GM12878 (cell line): ENCODE measurements around the gene LFNG. TPM values are rescaled to one million over a fixed set of nuclear protein-coding genes. Genes with fewer than 3 reads are reported as not detected.
A peak's percentile ranks its signal among the peaks of the same experiment; 100 is the strongest.

Source experiments
- ATAC-seq: fragments of 200-7000 bp; cut with Tn5 transposase; 3 replicates; pipeline ENCODE4 v1.9.1; 2020; ENCODE audit warnings: mild to moderate bottlenecking, moderate library complexity
- BruUV-seq: library from RNA; stranded (reverse); fragments of 400-500 nt; replicated peaks from 2 replicates; lab custom pipeline; 2021; lab: Mats Ljungman, UMichigan
- CTCF ChIA-PET: fragments of 300-600 bp; sonication (Branson Sonifier 250); formaldehyde crosslinking; extraction: SDS; loops from one replicate; lab custom pipeline; 2021; ENCODE audit warnings: inconsistent platforms; lab: Yijun Ruan, JAX
- POLR2A ChIA-PET: fragments of 350-600 bp; formaldehyde crosslinking; extraction: SDS; loops from one replicate; lab custom pipeline; 2021; ENCODE audit warnings: inconsistent platforms; lab: Charles Lee
- RAD21 ChIA-PET: fragments of 300-600 bp; sonication (Branson Sonifier 250); formaldehyde crosslinking; loops from one replicate; lab custom pipeline; 2023; ENCODE audit warnings: antibody characterized with exemption; ENCODE audit not compliant: unreplicated experiment; lab: Charles Lee
- SMC1A ChIA-PET: fragments of 300-600 bp; sonication (Branson Sonifier 250); formaldehyde crosslinking; loops from one replicate; lab custom pipeline; 2023; ENCODE audit not compliant: unreplicated experiment, uncharacterized antibody; lab: Charles Lee
- DNase-seq: peaks from one replicate; pipeline ENCODE4 v3.0.0-alpha.2; 2011; ENCODE audit warnings: low read depth, low spot score
- FAIRE-seq: peaks from 3 replicates; lab custom pipeline; 2011; peaks lifted over from hg19 to GRCh38; lab: Jason Lieb, UNC
- H2AFZ ChIP-seq: 2 replicates; pipeline ENCODE4 v1.6.0; 2011; ENCODE audit warnings: low read depth, low read length, control low read depth; ENCODE audit not compliant: control insufficient read depth
- H3K27ac ChIP-seq: 2 replicates; pipeline ENCODE4 v1.5.1; 2011; ENCODE audit warnings: control low read depth; ENCODE audit not compliant: control insufficient read depth, insufficient read depth
- H3K27me3 ChIP-seq, 2 experiments: replicated peaks in 1 of 2; 2 replicates each; pipeline versions ENCODE4 v1.6.0 to v1.6.1; 2011; ENCODE audit warnings: low read length in 1 of 2; ENCODE audit not compliant: control insufficient read depth in 2 of 2, insufficient read depth in 2 of 2
- H3K36me3 ChIP-seq, 2 experiments: 2 replicates each; pipeline ENCODE4 v1.5.1; 2011; ENCODE audit warnings: low read length in 1 of 2; ENCODE audit not compliant: control insufficient read depth in 2 of 2, insufficient read depth in 2 of 2
- H3K4me1 ChIP-seq: 2 replicates; pipeline ENCODE4 v1.6.1; 2011; ENCODE audit warnings: mild to moderate bottlenecking, low read length, moderate library complexity, mixed read lengths; ENCODE audit not compliant: control insufficient read depth, insufficient read depth
- H3K4me2 ChIP-seq: 2 replicates; pipeline ENCODE4 v1.6.0; 2011; ENCODE audit warnings: control low read depth; ENCODE audit not compliant: control insufficient read depth, insufficient read depth
- H3K4me3 ChIP-seq: fragments of 200-600 bp; sonication (generic); 2 replicates; pipeline ENCODE4 v1.5.1; 2016
- H3K79me2 ChIP-seq: 2 replicates; pipeline ENCODE4 v1.6.0; 2011; ENCODE audit warnings: low read length; ENCODE audit not compliant: control insufficient read depth, insufficient read depth
- H3K9ac ChIP-seq: 2 replicates; pipeline ENCODE4 v1.8.0; 2011; ENCODE audit warnings: low read length, control low read depth, mixed read lengths; ENCODE audit not compliant: control insufficient read depth, insufficient read depth
- H3K9me3 ChIP-seq: replicated peaks from 3 replicates; pipeline ENCODE4 v1.5.1; 2011; ENCODE audit warnings: mild to moderate bottlenecking, low read length; ENCODE audit not compliant: control insufficient read depth, insufficient read depth
- H4K20me1 ChIP-seq: 2 replicates; pipeline ENCODE4 v1.6.0; 2011; ENCODE audit not compliant: control insufficient read depth, insufficient read depth
- BHLHE40 ChIP-seq, 2 experiments: fragments of 450-650 bp in 1 of 2; IDR thresholded peaks; 2 replicates each; pipeline ENCODE4 v1.6.1; 2011 to 2017; ENCODE audit warnings: low read depth in 2 of 2, borderline replicate concordance in 1 of 2, improper control_type of control experiment in 1 of 2, low read length in 1 of 2, mild to moderate bottlenecking in 1 of 2
- BMI1 ChIP-seq: fragments of 450-650 bp; IDR thresholded peaks from 2 replicates; pipeline ENCODE4 v1.6.1; 2016; ENCODE audit warnings: mild to moderate bottlenecking, moderate library complexity, borderline replicate concordance
- EZH2 ChIP-seq: IDR thresholded peaks from 2 replicates; pipeline ENCODE4 v1.6.1; 2012; ENCODE audit warnings: low read depth, mild to moderate bottlenecking, control low read depth, inconsistent platforms, low read length, borderline replicate concordance; ENCODE audit not compliant: control insufficient read depth
- HDGF ChIP-seq: fragments of 450-650 bp; IDR thresholded peaks from 2 replicates; pipeline ENCODE4 v1.6.1; 2016; ENCODE audit warnings: antibody characterized with exemption
- MEF2B ChIP-seq: fragments of 450-650 bp; IDR thresholded peaks from 2 replicates; pipeline ENCODE4 v1.6.1; 2018; ENCODE audit warnings: mild to moderate bottlenecking, moderate library complexity; ENCODE audit not compliant: partially characterized antibody, poor library complexity, severe bottlenecking
- NBN ChIP-seq: fragments of 450-650 bp; IDR thresholded peaks from 2 replicates; pipeline ENCODE4 v1.6.1; 2016
- SIX5 ChIP-seq: IDR thresholded peaks from 2 replicates; pipeline ENCODE4 v1.6.1; 2011; ENCODE audit warnings: mild to moderate bottlenecking, low read depth, low read length, moderate library complexity; ENCODE audit not compliant: severe bottlenecking
- SP1 ChIP-seq: IDR thresholded peaks from one replicate; pipeline ENCODE4 v1.6.1; 2011; ENCODE audit warnings: low read depth, low read length
- TAF1 ChIP-seq: IDR thresholded peaks from 2 replicates; pipeline ENCODE4 v1.6.1; 2011; ENCODE audit warnings: mild to moderate bottlenecking, low read depth, low read length, borderline replicate concordance
- ZNF384 ChIP-seq: IDR thresholded peaks from 2 replicates; pipeline ENCODE4 v1.6.1; 2012; ENCODE audit warnings: low read depth, mild to moderate bottlenecking, low read length, improper control_type of control experiment, borderline replicate concordance
- WGBS: methylation state at CpG from one replicate; pipeline ENCODE4 v1.1.6; 2016; ENCODE audit warnings: low lambda C conversion rate; ENCODE audit not compliant: insufficient replicate concordance, insufficient coverage; ENCODE audit errors: missing lambda C conversion rate; 5-methylcytosine and 5-hydroxymethylcytosine counted together
- in situ Hi-C: fragments of 300-500 bp; cut with MboI; formaldehyde crosslinking; loops from 9 replicates; pipeline ENCODE4 v1.14.3; 2018; ENCODE audit warnings: mixed read lengths
- intact Hi-C: fragments of 100-400 bp; cut with micrococcal nuclease; formaldehyde crosslinking; loops from one replicate; pipeline ENCODE4 v1.14.2; 2022; ENCODE audit not compliant: unreplicated experiment
- polyA plus RNA-seq, 11 experiments: library from polyadenylated mRNA; depleted of rRNA in 4 of 11; unstranded in 6 of 11; stranded (reverse) in 5 of 11; fragments of >200 nt; fragmentation: Nextera tagmentation in 4 of 11; fragmentation: Illumina TruSeq in 1 of 11; extraction: Ambion mirVana in 4 of 11; extraction: Trizol in 1 of 11; gene quantifications; 1 replicate in 1 of 11; 2 replicates in 10 of 11; pipeline versions ENCODE4 v1.2.1 to v1.2.3, GENCODE V29; 2011 to 2016; ENCODE audit warnings: inconsistent platforms in 2 of 11, missing spikeins in 2 of 11, low read depth in 1 of 11
- total RNA-seq, 4 experiments: library from RNA; depleted of rRNA in 3 of 4; stranded (reverse); fragments of >200 nt in 3 of 4; fragmentation: Illumina TruSeq in 1 of 4; extraction: Trizol in 1 of 4; gene quantifications; 2 replicates each; pipeline versions ENCODE4 v1.2.1 to v1.2.3, GENCODE V29; 2013 to 2021
- TF ChIP-seq, protein P1 (sequence below), 3 experiments: IDR thresholded peaks in 2 of 3; conservative IDR thresholded peaks in 1 of 3; 2 replicates each; pipeline ENCODE4 v1.5.1; 2011; ENCODE audit warnings: low read depth in 3 of 3, low read length in 3 of 3, mild to moderate bottlenecking in 3 of 3, control low read depth in 2 of 3, moderate library complexity in 2 of 3, inconsistent platforms in 1 of 3, mixed read lengths in 1 of 3; ENCODE audit not compliant: control insufficient read depth in 2 of 3, insufficient read depth in 1 of 3; ENCODE audit errors: extremely low read depth in 1 of 3

LFNG gene
- total and polyA plus RNA-seq, 10 of the 15 experiments (the other 5 are each of a cell fraction or from before 2014, with no cell fraction given): 0.09 to 0.68 (median 0.33) TPM; not detected in 2

- Histone ChIP-seq H3K4me1 (peaks cover 21% of the 10 kb centered on the region), H4K20me1 (no peaks in the 10 kb centered on the region), H3K4me2 (peak overlapping the region; percentile 94), H3K27me3 (peaks cover 0 to 11% of the 10 kb centered on the region in 2 experiments; a peak in 3 of 4 replicates), H3K4me3 (peak overlapping the region; percentile 58; the same call in 1 of the 2 replicates), H3K27ac (no peak overlapping the region), H3K79me2 (no peaks in the 10 kb centered on the region), H3K36me3 (no peaks in the 10 kb centered on the region), H3K9ac (no peak overlapping the region; the same call in 1 of the 2 replicates), H2AFZ (peak overlapping the region; percentile 80), H3K9me3 (no peaks in the 10 kb centered on the region)
- in situ Hi-C loops (no loop called here), intact Hi-C loops (no loop called here)
- SMC1A ChIA-PET: no interaction called here
- RAD21 ChIA-PET: no interaction called here
- POLR2A ChIA-PET: no interaction called here
- no peak for ATAC-seq
- BruUV-seq: no TSS peak
- CTCF ChIA-PET: no interaction called here
- WGBS: 15% methylated on average over 19 of the region's 41 CpGs
- FAIRE-seq: no peak
- no peak for DNase-seq
- 0 out of 2 replicates have a peak, but pooled peaks have one; percentile 20 for TF ChIP-seq NBN
- no peak for TF ChIP-seq HDGF
- no peak for TF ChIP-seq ZNF384
- TF ChIP-seq BHLHE40 (IDR thresholded peaks at IDR 0.05; ENCODE audit: borderline replicate concordance in 1 of 2, low read depth in 2 of 2, low read length in 1 of 2): peak in 1 of 2 experiments; percentile 37; a peak in 1 of 4 replicates
- TF ChIP-seq MEF2B: peak; percentile 11
These were observed 846 bp upstream of the LFNG start for GRCh38 chr7:2518737-2519118.

DNA sequence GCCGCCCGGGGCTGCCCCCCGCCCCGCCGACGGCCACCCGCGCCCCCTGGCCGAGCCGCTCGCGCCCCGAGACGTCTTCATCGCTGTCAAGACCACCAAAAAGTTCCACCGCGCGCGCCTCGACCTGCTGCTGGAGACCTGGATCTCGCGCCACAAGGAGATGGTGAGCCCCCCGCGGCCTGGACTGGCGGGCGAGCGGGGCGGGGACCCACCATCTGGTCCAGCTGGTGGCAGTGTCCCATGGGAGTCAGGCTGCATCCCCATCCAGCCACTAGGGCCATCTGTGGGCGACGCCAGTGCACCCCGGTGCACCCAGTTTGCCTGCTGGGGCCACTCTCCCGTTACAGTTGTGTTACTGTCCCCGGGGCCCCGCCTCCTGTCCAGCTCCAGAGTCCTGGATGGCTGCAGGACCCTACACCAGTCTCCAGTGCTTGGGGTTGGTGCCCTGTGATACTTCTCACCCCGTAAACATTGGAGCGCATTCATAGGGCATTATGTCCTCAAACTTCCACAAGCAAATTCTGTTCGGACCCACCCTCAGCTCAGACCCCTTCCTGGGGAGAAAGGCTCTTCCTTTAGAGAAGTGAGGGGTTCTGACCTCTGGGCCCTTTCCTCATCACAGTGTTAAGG is 672 bp downstream of the LFNG start:
- Histone ChIP-seq H3K9me3 (no peaks in the 10 kb centered on the region), H3K4me2 (peak overlapping the region; percentile 44), H3K27me3 (peaks cover 0 to 11% of the 10 kb centered on the region in 2 experiments; a peak in 3 of 4 replicates), H3K4me1 (peaks cover 21% of the 10 kb centered on the region), H3K27ac (no peak overlapping the region), H2AFZ (no peak overlapping the region), H3K4me3 (peak overlapping the region; percentile 22; the same call in 1 of the 2 replicates), H3K79me2 (no peaks in the 10 kb centered on the region), H3K36me3 (no peaks in the 10 kb centered on the region), H3K9ac (no peak overlapping the region), H4K20me1 (no peaks in the 10 kb centered on the region)
- TF ChIP-seq BMI1 (no peak), SIX5 (no peak), MEF2B (peak; percentile 60), EZH2 (peak; percentile 96; the same call in 1 of the 2 replicates), SP1 (no peak), TAF1 (no peak)
- TF ChIP-seq, protein P1, sequence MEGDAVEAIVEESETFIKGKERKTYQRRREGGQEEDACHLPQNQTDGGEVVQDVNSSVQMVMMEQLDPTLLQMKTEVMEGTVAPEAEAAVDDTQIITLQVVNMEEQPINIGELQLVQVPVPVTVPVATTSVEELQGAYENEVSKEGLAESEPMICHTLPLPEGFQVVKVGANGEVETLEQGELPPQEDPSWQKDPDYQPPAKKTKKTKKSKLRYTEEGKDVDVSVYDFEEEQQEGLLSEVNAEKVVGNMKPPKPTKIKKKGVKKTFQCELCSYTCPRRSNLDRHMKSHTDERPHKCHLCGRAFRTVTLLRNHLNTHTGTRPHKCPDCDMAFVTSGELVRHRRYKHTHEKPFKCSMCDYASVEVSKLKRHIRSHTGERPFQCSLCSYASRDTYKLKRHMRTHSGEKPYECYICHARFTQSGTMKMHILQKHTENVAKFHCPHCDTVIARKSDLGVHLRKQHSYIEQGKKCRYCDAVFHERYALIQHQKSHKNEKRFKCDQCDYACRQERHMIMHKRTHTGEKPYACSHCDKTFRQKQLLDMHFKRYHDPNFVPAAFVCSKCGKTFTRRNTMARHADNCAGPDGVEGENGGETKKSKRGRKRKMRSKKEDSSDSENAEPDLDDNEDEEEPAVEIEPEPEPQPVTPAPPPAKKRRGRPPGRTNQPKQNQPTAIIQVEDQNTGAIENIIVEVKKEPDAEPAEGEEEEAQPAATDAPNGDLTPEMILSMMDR (IDR thresholded peaks at IDR 0.05 in 2 of 3, conservative IDR thresholded peaks at IDR 0.05 in 1 of 3; ENCODE audit: control insufficient read depth in 2 of 3, extremely low read depth in 1 of 3, insufficient read depth in 1 of 3, low read depth in 3 of 3, low read length in 3 of 3): 0 out of 6 replicates have a peak, but pooled peaks of 1 of the 3 experiments have one; percentile 3
- intact Hi-C loops: no loop called here
- ChIA-PET POLR2A (interaction anchor here (1.0 to 2.3 kb wide), 2 partner anchors 10 to 33 kb away, joined by 4 to 8 read pairs; no protein-coding TSS in a partner anchor), SMC1A (no interaction called here), RAD21 (interaction anchor here (0.7 to 1.2 kb wide), 3 partner anchors 9 to 46 kb away, joined by 3 to 4 read pairs (median 3); no protein-coding TSS in a partner anchor), CTCF (interaction anchor here (0.7 kb wide), 1 partner anchor 47 kb away, joined by 3 read pairs; no protein-coding TSS in a partner anchor)
- no peak for DNase-seq
- WGBS: 3% methylated on average over 17 of the region's 37 CpGs
- no peak for FAIRE-seq
- no peak for ATAC-seq
- no TSS peak for BruUV-seq
- in situ Hi-C loops: no loop called here
